GM18502 (cell line): Measurements from ENCODE around the gene AKAP9.
A peak's percentile ranks its signal among the peaks of the same experiment; 100 is the strongest.
"Not testable (repeated sequence)": the region's sequence is repeated elsewhere in the genome, so short reads cannot be mapped to it uniquely, and the experiment has no call there.

Experiments used
- ATAC-seq: cut with Tn5 transposase; IDR thresholded peaks from one replicate; pipeline ENCODE4 v1.9.1; 2021; ENCODE audit warnings: mild to moderate bottlenecking; ENCODE audit not compliant: unreplicated experiment, poor library complexity

AKAP9 gene

DNA sequence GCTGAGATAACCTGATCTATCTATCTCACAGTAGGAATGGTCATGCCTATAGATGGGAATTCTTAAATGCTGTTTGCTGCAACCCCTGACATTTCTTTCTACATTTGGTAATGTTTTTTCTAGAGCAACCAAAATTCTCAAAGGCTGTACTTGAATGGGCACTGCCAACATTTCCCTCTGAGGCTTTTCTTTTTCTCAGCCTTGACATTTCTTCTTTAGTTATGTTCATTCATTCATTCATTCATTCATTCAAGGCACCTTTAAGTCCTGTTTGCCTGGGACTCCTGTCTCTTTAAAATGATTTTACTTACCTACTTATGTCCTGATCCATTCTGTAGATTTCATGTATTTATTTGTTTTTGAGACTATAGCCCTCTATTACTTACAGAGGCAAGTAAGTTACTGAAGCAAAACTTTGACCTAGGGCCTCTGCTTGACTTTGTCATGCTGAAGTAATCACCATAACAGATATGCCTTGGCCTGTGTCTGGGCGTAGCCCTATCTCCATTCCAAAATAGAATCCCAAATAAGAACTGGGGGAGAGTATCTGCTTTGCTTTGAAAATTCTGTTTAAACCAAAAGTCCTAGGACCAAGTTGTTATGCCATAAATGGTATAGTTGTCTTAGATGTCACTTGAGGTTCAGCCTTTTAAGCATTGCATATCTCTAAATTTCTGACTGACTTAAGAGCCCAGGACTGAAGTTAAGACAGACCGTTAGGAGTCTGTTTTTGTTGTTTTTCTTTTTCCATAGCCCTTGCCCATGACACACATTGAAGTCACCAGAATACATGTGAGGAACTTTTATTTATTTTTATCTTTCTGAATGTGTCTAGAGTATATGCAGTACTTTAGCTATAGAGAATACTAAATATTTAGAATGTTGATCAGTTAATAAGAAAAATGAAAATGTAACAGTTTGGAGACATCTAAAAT is 59.2 kb downstream of the AKAP9 start:
- ATAC-seq = no peak

DNA sequence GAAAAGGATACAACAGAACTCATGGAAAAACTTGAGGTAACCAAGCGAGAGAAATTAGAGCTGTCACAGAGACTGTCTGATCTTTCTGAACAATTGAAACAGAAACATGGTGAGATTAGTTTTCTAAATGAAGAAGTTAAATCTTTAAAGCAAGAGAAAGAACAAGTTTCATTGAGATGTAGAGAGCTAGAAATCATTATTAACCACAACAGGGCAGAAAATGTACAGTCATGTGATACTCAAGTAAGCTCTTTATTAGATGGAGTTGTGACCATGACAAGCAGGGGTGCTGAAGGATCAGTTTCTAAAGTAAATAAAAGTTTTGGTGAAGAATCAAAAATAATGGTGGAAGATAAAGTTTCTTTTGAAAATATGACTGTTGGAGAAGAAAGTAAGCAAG is 62.1 kb downstream of the AKAP9 start:
- ATAC-seq = peak; percentile 69

DNA sequence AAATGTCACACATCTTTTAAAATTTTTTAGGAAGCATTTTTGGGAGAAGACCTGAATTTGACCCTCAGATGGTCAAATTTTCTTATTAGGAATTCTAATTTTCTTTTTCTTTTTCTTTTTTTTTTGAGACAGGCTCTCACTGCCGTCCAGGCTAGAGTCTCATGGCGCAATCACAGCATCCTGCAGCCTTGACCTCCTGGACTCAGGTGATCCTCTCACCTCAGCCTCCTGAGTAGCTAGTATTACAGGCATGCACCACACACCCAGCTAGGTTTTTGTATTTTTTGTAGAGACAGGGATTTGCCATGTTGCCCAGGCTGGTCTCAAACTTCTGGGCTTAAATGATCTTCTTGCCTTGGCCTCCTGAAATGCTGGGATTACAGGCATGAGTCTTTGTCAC is 65.4 kb downstream of the AKAP9 start:
- no peak for ATAC-seq

DNA sequence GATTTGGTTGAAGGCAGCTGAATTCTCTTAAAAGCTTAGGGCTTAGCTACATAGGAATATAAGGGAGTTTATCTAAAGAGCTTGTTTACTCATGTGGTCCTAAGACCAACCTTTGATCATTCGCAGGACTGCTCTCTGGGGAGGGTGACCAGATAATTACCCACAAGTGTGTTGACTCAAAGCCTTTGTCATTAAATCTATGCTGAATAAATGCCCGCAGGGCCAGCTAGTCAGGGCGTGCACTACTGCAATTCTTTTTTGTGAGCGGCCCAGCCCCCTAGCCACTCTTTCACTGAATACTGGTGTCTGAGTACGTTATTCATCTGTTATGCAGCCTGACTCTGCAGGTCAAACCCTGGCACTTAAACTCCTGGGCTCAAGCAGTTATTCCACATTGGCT is 69.6 kb downstream of the AKAP9 start:
- ATAC-seq = no peak

DNA sequence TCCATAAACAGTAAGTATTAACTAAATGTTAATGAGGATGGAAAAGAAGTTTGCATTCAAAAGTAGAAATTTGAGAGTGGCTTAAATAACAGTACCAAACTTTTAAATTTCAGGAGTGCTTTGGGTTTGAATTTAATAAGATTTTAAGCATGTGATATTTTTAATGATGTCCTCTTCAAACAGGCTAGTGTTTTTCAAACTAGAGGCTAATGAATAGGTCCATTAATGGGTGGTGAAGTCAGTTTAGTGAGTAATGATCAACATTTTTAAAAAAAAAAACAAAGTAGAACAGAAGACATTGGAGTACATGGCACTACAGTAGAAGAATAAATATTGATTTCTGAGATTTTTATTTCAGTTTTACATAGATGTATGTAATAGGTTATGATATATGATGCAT is 72.9 kb downstream of the AKAP9 start:
- no peak for ATAC-seq

DNA sequence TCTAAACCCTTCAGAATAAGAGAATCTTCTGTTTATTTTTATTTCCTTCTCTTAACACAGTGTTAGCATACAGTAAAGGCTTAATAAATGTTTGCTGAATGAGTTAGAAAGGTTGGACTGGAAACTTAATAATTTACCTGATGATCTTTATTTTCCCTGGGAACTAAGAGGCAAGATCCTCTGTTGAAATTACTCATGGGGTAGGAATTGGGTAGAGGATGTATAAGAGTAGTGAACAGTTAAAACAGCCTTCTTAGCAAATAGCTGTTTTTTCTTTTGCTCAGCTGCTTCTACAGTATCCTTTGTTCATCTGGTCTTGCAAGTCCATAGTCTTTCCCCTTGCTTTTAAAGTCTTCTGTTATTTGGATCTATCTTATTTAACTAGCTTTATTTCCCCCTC is 80.0 kb downstream of the AKAP9 start:
- ATAC-seq = no peak

DNA sequence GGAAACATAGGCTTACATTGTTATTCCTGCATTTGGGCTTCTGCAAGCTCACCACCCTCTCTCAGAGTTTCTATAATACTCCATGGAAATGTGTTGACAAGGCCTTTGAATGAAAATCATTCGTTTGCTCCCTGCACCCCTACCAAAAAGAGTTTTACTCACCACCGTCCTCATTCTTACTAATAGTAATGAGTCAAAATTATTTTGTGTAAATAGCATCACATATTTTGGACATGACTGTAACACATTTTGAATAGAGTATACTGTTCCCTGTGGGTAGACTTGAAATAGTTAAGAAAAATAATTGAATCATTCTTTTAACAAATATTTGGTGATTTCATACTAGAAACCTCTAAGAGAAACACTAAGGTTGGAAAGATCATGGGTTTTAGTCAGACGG is 84.6 kb downstream of the AKAP9 start:
- ATAC-seq = no peak

DNA sequence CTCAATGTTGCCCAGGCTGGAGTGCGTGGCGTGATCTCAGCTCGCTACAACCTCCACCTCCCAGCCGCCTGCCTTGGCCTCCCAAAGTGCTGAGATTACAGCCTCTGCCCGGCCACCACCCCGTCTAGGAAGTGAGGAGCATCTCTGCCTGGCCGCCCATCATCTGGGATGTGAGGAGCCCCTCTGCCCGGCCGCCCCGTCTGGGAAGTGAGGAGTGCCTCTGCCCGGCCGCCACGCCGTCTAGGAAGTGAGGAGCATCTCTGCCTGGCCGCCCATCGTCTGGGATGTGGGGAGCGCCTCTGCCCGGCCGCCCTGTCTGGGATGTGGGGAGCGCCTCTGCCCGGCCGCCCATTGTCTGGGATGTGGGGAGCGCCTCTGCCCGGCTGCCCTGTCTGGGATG is 86.0 kb downstream of the AKAP9 start:
- ATAC-seq = not testable (repeated sequence)

DNA sequence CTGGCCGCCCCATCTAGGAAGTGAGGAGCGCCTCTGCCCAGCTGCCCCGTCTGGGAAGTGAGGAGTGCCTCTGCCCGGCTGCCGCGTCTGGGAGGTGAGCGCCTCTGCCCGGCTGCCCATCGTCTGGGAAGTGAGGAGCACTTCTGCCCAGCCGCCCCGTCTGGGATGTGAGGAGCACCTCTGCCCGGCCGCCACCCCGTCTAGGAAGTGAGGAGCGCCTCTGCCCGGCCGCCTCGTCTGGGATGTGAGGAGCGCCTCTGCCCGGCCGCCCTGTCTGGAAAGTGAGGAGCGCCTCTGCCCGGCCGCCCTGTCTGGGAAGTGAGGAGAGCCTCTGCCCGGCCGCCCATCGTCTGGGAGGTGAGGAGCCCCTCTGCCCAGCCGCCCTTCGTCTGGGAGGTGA is 86.5 kb downstream of the AKAP9 start:
- not testable (repeated sequence) for ATAC-seq

DNA sequence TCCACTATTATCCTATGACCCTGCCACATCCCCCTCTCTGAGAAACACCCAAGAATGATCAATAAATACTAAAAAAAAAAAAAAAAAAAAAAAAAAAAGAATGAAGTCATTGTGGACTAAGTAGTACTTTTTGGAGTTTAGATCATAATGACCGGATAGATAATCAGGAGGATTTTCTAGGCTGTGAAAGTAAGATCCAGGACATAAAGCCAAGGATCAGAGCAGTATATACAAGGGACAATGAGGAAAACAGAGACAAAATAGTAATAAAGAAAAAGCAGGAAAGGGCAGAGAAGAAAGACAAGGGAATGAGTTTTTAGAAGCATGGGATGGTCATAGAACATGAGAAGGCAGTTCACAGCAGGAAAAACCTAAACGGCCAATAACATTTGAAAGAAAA is 87.6 kb downstream of the AKAP9 start:
- ATAC-seq = no peak

DNA sequence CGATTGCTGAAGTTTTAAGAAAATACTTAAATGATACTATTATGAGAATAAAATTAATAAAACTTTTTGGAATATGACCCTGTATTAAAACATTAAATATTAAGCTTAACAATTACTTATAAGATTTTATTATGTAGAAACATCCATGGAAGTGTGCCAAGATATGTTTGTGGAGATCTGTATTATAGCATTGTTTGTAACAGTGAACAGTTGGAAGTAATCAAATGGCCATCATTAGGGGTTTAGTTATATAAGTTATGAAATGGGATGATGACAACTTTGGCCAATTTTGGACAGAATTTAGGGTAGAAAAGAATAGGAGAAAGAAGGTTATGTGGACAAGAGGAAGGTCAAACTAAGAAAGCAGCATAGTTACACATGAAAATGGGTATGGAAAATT is 88.0 kb downstream of the AKAP9 start:
- no peak for ATAC-seq

DNA sequence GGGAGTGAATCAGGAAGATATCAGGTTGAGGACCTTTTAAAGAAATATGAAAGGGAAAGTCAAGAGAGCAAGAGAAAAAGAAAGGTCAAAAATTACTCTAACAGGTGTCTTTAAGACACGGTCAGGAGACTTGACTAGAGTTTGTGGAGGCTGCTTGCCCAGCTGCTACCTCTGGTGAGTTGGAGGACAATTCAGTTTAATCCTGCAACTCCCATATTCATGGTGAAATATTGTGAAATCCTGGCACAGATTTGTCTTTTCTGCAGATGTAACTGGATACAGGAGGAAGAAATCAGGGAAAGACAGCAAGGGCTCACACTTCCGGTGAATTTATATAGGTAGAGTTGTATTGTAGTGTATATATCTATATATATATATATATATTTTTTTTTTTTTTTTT is 93.5 kb downstream of the AKAP9 start:
- no peak for ATAC-seq

DNA sequence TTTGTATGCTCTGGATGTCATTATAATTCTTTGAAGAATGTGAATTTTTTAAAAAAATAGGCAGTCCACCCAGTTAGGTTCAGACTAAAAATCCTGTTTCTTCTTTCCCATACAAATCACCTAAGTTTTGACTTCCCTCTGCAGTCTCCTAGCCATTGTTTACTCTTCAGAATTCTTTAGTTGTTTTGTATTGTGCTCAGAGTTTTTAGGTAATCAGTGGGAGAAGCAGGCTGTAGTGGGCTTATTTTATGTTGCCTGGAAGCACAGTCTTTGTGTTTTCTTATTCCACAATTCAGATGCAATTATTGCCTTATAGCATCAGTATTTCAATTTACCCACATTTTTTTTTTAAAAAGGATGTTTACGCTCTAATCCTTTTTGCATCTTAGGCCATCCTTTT is 94.9 kb downstream of the AKAP9 start:
- ATAC-seq = no peak

DNA sequence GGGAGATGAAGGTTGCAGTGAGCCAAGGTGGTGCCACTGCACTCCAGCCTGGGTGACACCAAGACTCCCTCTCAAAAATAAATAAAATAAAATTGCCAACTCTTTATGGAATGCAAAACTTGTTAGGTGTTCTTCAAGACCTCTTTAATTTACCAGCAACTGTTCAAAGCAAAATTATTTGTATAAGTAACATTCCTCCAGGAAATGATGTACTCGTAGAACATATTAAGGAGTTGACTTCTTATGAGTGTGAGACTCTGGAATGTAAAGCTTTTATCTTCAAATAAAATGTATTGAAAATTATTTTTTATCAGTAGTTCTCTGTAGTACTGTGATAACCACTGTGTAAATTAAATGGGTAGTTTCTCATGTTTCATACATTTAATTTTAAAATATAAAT is 99.2 kb downstream of the AKAP9 start:
- ATAC-seq = no peak

DNA sequence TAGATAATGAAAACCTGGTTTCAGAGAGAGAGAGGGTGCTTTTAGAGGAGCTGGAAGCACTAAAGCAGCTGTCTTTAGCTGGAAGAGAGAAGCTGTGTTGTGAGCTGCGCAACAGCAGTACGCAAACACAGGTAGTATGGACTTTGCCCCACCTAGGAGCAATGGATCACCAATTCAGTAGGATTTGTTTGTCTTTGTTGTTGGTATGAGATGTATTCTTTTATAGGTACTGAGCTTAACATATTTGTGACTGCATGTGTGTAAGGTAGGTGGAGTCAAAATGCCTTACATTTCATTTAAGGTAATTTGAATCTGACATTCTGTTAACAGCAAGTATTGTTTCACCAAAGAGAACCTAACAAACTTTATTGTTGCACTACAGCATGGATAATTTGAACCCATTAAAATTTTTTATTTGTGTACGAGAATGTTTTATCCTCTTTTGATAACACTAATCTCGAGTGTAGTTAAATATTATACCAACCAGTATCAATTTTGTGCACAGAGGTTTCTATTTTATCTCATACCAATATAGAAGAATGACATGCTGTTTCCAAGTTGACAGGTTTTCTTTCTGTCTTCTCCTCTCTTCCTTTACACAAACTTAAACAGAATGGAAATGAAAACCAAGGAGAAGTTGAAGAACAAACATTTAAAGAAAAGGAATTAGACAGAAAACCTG is 101.5 kb downstream of the AKAP9 start:
- ATAC-seq = no peak

DNA sequence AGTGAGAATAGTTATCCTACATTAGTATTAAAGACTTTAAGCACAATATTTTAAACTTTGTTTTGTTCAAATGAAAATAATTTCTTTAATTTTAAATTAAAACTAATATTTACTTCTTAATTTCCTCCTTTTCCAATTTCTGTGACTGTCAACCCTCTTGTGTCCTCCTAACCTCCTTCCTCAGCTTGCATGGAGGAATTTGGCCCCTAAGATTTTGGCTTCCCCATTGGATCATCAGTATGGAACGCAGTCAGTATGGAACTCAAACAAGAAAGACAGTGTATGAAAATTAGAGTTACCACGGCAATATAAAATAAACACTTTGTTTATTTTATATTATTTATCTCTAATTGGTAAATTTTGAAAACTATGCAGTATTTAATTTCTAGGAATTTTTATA is 102.4 kb downstream of the AKAP9 start:
- no peak for ATAC-seq

DNA sequence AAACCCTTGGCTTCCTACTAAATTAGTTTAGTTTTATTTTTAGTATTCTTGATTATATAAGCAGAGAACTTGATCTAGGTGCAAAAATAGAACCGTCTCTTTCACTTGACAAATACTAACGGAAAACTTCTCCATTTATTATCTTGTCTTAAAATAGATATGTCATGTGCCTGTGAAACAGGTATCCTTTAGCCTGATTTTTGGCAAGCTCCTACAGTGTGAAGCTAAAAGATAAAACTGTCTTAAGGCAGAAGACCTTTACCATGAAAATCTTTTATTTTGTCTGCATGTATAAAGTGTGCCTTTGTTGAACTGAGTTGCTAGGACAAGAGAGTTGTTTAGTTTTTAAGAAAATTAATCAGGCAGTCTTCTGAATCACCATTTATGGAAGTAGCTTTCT is 103.0 kb downstream of the AKAP9 start:
- ATAC-seq = no peak

DNA sequence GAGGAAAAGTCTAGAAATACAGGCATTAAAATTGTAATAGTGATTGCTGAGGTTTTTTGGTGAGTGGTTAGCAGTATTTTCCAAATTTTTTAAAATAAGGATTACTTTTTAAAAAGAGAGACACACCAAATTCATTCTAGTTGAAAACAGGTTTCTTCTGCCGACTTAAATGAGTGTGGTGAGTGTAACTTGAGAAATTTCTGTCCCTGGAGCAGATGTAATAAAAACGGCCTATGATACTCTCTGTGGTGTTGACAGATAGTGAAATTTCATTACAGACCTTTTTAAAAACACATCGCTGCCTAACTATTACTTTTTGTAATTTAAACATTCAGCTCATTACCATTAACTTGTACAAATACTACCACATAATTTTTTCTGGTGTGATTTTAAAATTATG is 103.5 kb downstream of the AKAP9 start:
- ATAC-seq = no peak

DNA sequence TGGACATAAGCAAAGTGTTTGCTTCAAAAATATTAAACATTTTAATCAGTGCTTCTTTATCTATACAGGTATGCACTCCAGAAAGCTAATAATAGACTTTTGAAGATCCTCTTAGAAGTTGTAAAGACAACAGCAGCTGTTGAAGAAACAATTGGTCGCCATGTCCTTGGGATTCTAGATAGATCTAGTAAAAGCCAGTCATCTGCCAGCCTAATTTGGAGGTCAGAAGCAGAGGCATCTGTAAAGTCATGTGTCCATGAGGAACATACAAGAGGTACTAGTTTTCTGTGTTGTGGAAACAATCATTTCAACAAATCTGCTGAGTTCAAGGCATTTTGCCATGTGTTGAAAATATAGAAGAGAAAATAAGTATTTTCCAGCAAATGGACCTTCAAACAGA is 104.3 kb downstream of the AKAP9 start:
- no peak for ATAC-seq

DNA sequence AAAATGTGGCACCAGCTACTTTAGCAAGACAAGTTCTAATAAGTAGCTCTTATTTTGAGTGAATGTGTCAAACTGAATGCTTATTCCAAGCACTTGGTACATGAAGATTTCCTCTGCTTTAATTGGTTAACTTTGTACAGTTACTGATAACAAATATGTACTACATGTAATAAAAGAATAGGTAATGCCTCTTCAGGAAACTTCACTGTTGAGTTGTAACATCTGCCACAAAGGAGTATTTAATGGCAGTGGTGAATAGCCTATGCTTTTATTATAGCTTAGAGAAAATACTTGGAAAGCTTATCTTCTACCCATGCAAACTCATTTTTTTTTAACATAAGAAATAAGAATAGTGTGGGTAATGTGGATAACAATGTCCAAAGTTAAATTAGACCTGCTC is 111.0 kb downstream of the AKAP9 start:
- no peak for ATAC-seq

DNA sequence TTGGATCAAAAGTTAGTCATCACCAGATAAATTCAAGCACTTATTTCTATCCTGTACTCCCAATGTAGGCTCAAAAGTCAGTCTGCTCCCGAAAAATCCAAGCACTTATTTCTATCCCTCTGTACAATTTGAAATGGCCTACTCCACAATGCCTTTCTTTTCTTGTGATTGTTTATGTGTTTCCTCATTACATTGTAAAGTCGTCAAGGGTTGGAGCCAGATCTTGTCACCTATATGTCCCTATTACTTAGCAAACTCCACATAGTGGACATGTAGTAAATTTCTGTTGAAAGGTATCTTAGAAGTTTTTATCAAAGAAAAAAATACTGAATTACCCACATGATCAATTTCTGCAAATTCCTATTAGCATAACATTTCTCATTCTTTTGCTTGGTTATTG is 111.5 kb downstream of the AKAP9 start:
- no peak for ATAC-seq

DNA sequence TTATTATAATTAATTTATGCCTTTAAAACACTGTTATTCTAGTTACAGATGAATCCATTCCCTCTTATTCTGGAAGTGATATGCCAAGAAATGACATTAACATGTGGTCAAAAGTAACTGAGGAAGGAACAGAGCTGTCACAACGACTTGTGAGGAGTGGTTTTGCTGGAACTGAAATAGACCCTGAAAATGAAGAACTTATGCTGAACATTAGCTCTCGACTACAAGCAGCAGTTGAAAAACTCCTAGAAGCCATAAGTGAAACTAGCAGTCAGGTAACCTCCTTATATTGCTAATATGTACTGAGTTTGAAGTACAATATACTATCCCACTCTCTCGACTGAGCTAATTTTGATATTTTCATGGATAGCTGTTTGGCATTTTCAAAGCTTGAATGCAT is 112.0 kb downstream of the AKAP9 start:
- no peak for ATAC-seq
